Panc1 (cell line): ENCODE results near the gene CCRL2.

Source experiments
- CTCF ChIP-seq: fragments of 450-650 bp; IDR thresholded peaks from 2 replicates; pipeline ENCODE4 v1.5.1; 2017; ENCODE audit warnings: mild to moderate bottlenecking
- POLR2AphosphoS5 ChIP-seq: IDR thresholded peaks from 2 replicates; pipeline ENCODE4 v1.6.1; 2012; ENCODE audit warnings: mild to moderate bottlenecking, low read depth, low read length, moderate library complexity
- REST ChIP-seq, 2 experiments: IDR thresholded peaks; 2 replicates each; pipeline ENCODE4 v1.6.1; 2011 to 2012; ENCODE audit warnings: low read depth in 2 of 2, control low read depth in 1 of 2, low read length in 1 of 2, mild to moderate bottlenecking in 1 of 2, moderate library complexity in 1 of 2; ENCODE audit not compliant: insufficient read depth in 1 of 2
- SIN3A ChIP-seq: IDR thresholded peaks from 2 replicates; pipeline ENCODE4 v1.6.1; 2012; ENCODE audit warnings: low read depth, mild to moderate bottlenecking, low read length, moderate library complexity, borderline replicate concordance; ENCODE audit not compliant: insufficient read depth
- TCF7L2 ChIP-seq: IDR thresholded peaks from 2 replicates; pipeline ENCODE4 v1.6.1; 2011; ENCODE audit warnings: mild to moderate bottlenecking, low read depth, low read length, inconsistent platforms

GRCh38 chr3:46408853-46409252 lies 1.8 kb downstream of the CCRL2 start:
- no peak for TF ChIP-seq CTCF
- TF ChIP-seq POLR2AphosphoS5: no peak
- no peak for TF ChIP-seq REST (IDR thresholded peaks at IDR 0.05; ENCODE audit: insufficient read depth in 1 of 2, low read depth in 2 of 2, low read length in 1 of 2)
- no peak for TF ChIP-seq TCF7L2
- TF ChIP-seq SIN3A: no peak
